ENCODE measurements around the gene TMEM72. TPM values are rescaled to one million over a fixed set of nuclear protein-coding genes. Genes with fewer than 3 reads are reported as not detected.
A peak's percentile ranks its signal among the peaks of the same experiment; 100 is the strongest.

Gene TMEM72
- total and polyA plus RNA-seq, 2 donors (not counting 1 experiment from before 2014, with no cell fraction given), result not detected

DNA sequence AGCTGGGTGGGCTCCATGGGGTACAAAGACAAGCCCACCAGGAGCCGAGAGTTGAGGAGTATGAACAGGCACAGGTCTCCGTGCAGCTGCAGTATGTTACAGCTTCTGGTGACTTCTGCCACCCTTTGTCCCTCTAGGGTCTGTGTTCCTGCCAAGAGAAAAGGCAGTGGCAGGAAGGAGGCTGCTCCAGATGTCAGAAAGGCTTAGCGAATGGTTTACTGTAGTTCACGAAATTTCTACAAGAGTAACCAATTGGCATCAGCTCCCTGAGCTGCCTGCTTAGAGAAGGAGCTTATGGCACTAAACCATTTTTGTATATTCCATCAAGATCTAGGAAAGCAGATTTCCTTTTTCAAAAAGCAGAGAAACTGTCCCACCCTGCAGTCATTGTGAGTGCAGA is 48.2 kb upstream of the TMEM72 start:
- no peaks in the 10 kb centered on the region for H3K9me3 Mint-ChIP-seq (ENCODE audit: insufficient read depth)
- ATAC-seq (ENCODE audit: low read depth) (no peak), DNase-seq (no peak)
- peaks cover 61% of the 10 kb centered on the region for H3K27me3 Mint-ChIP-seq
- Histone ChIP-seq H3K27me3 (replicated peaks in 1 of 4; ENCODE audit: control extremely low read depth in 1 of 4, control insufficient read depth in 3 of 4, insufficient read depth in 4 of 4, low read length in 3 of 4) (peaks cover 0 to 37% (median 10%) of the 10 kb centered on the region in 4 experiments), H3K4me1 (ENCODE audit: control insufficient read depth in 2 of 2, insufficient read depth in 2 of 2, low read length in 2 of 2) (peaks cover 13 to 14% of the 10 kb centered on the region in 2 donors), H3K9me3 (ENCODE audit: control extremely low read depth in 1 of 3, control insufficient read depth in 2 of 3, insufficient read depth in 1 of 3, low read length in 2 of 3) (no peaks in the 10 kb centered on the region), H2AFZ (ENCODE audit: insufficient read depth, low read depth, low read length, poor library complexity, severe bottlenecking) (no peak overlapping the region), H3K9ac (ENCODE audit: low read length) (no peak overlapping the region), H3K36me3 (replicated peaks in 1 of 2; ENCODE audit: control extremely low read depth in 1 of 2, control insufficient read depth in 1 of 2, extremely low read depth in 1 of 2, insufficient read depth in 2 of 2, low read length in 1 of 2) (no peaks in the 10 kb centered on the region), H3K4me3 (ENCODE audit: control extremely low read depth in 1 of 5, extremely low read depth in 1 of 5, insufficient read depth in 1 of 5, low read depth in 2 of 5, low read length in 4 of 5) (no peak overlapping the region), H3K79me2 (ENCODE audit: control insufficient read depth, insufficient read depth, low read length) (no peaks in the 10 kb centered on the region), H4K20me1 (ENCODE audit: control insufficient read depth, insufficient read depth, low read length, poor library complexity, severe bottlenecking) (no peaks in the 10 kb centered on the region), H3K4me2 (replicated peaks; ENCODE audit: low read depth, low read length, poor library complexity, severe bottlenecking) (no peak overlapping the region), H3K27ac (ENCODE audit: low read length in 2 of 2) (no peak overlapping the region)
- H3K4me3 Mint-ChIP-seq, result no peak overlapping the region
- intact Hi-C loops (cut with micrococcal nuclease), result no loop called here
- CTCF ChIA-PET, result interaction anchor here (0.8 to 5.0 kb wide), 5 partner anchors 12 to 1190 kb away, joined by 3 to 25 read pairs (median 4); no protein-coding TSS in a partner anchor
- POLR2A ChIA-PET, result no interaction called here
- no peak for TF ChIP-seq EZH2 (IDR thresholded peaks at IDR 0.05; ENCODE audit: borderline replicate concordance, insufficient read depth, low read depth, low read length, poor library complexity, severe bottlenecking)
- TF ChIP-seq, protein P1, sequence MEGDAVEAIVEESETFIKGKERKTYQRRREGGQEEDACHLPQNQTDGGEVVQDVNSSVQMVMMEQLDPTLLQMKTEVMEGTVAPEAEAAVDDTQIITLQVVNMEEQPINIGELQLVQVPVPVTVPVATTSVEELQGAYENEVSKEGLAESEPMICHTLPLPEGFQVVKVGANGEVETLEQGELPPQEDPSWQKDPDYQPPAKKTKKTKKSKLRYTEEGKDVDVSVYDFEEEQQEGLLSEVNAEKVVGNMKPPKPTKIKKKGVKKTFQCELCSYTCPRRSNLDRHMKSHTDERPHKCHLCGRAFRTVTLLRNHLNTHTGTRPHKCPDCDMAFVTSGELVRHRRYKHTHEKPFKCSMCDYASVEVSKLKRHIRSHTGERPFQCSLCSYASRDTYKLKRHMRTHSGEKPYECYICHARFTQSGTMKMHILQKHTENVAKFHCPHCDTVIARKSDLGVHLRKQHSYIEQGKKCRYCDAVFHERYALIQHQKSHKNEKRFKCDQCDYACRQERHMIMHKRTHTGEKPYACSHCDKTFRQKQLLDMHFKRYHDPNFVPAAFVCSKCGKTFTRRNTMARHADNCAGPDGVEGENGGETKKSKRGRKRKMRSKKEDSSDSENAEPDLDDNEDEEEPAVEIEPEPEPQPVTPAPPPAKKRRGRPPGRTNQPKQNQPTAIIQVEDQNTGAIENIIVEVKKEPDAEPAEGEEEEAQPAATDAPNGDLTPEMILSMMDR (IDR thresholded peaks at IDR 0.05), result no peak
- H3K27ac Mint-ChIP-seq, result no peak overlapping the region
- 45% methylated on average over 4 of the region's 4 CpGs for WGBS (ENCODE audit: insufficient coverage)
- peaks cover 15% of the 10 kb centered on the region for H3K4me1 Mint-ChIP-seq

DNA sequence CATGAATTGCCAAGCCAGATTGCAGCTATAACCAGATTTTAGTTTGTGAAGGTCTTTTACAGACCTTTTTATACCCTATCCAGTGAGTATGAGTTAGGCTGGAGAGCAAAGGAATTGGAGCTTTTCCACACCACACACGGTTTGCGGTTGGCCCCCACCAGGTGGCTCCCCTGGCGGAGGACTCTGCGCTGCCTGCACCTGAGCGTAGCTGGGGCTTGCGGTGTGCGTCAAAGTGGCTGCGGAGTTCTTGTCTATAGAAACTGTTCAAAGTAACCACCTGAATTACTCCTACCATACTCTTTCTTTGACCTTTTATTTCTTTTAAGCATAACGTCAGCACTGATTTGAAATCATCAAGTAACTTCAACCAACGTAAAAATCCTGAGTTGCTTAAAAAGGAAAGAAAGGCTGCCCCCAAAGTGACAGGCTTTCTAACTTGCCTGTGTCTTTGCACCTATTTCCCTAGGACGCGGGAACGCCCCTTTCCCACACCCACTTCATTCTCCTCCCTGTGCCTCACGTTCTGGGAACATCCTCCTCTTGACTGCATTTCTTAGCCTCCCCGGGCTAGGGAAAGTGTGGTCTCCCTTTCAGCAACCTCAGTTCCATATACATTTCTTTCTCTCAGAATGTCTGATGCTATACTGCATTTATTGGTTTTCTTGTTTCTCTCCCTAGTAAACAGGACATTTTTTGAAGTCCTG is 47.6 kb upstream of the TMEM72 start:
- Mint-ChIP-seq H3K27me3 (peaks cover 59% of the 10 kb centered on the region), H3K4me3 (peak overlapping the region; percentile 89), H3K9me3 (ENCODE audit: insufficient read depth) (no peaks in the 10 kb centered on the region), H3K27ac (no peak overlapping the region), H3K4me1 (peaks cover 15% of the 10 kb centered on the region)
- no peaks in the 10 kb centered on the region for H3K9me3 ChIP-seq (ENCODE audit: control extremely low read depth in 1 of 3, control insufficient read depth in 2 of 3, insufficient read depth in 1 of 3, low read length in 2 of 3)
- peaks cover 0 to 37% (median 10%) of the 10 kb centered on the region in 4 experiments for H3K27me3 ChIP-seq (replicated peaks in 1 of 4; ENCODE audit: control extremely low read depth in 1 of 4, control insufficient read depth in 3 of 4, insufficient read depth in 4 of 4, low read length in 3 of 4)
- H3K36me3 ChIP-seq (replicated peaks in 1 of 2; ENCODE audit: control extremely low read depth in 1 of 2, control insufficient read depth in 1 of 2, extremely low read depth in 1 of 2, insufficient read depth in 2 of 2, low read length in 1 of 2), result no peaks in the 10 kb centered on the region
- no peaks in the 10 kb centered on the region for H4K20me1 ChIP-seq (ENCODE audit: control insufficient read depth, insufficient read depth, low read length, poor library complexity, severe bottlenecking)
- DNase-seq (no peak), ATAC-seq (ENCODE audit: low read depth) (no peak)
- no peaks in the 10 kb centered on the region for H3K79me2 ChIP-seq (ENCODE audit: control insufficient read depth, insufficient read depth, low read length)
- peak overlapping the region; percentile 90 for H3K4me2 ChIP-seq (replicated peaks; ENCODE audit: low read depth, low read length, poor library complexity, severe bottlenecking)
- H3K4me1 ChIP-seq (ENCODE audit: control insufficient read depth in 2 of 2, insufficient read depth in 2 of 2, low read length in 2 of 2), result peaks cover 13 to 14% of the 10 kb centered on the region in 2 donors
- intact Hi-C loops (cut with micrococcal nuclease), result no loop called here
- no peak overlapping the region for H3K4me3 ChIP-seq (ENCODE audit: control extremely low read depth in 1 of 5, extremely low read depth in 1 of 5, insufficient read depth in 1 of 5, low read depth in 2 of 5, low read length in 4 of 5)
- CTCF ChIA-PET, result interaction anchor here (0.8 to 5.0 kb wide), 6 partner anchors 9 to 1190 kb away, joined by 3 to 25 read pairs (median 4); no protein-coding TSS in a partner anchor
- H2AFZ ChIP-seq (ENCODE audit: insufficient read depth, low read depth, low read length, poor library complexity, severe bottlenecking), result peak overlapping the region; percentile 94
- TF ChIP-seq, protein P1 (IDR thresholded peaks at IDR 0.05), result no peak
- TF ChIP-seq EZH2 (IDR thresholded peaks at IDR 0.05; ENCODE audit: borderline replicate concordance, insufficient read depth, low read depth, low read length, poor library complexity, severe bottlenecking), result no peak
- POLR2A ChIA-PET, result no interaction called here
- H3K9ac ChIP-seq (ENCODE audit: low read length), result peak overlapping the region; percentile 74
- no peak overlapping the region for H3K27ac ChIP-seq (ENCODE audit: low read length in 2 of 2)
- WGBS (ENCODE audit: insufficient coverage), result 74% methylated on average over 13 of the region's 15 CpGs

Measured in B cell (primary cell).